GM23338 (cell line): Measurements from ENCODE around the gene PCYT1A. TPM values are rescaled to one million over a fixed set of nuclear protein-coding genes. Genes with fewer than 3 reads are reported as not detected.

Experiments used
- ATAC-seq: fragments of 200-7000 bp; cut with Tn5 transposase; 3 replicates; pipeline ENCODE4 v1.9.1; 2020
- DNase-seq: peaks from one replicate; pipeline ENCODE4 v3.0.0-alpha.2; 2015; ENCODE audit warnings: low spot score
- H2AFZ ChIP-seq: fragments of 200-600 bp; sonication (generic); 2 replicates; pipeline ENCODE4 v1.8.0; 2016; ENCODE audit warnings: antibody characterized with exemption, mild to moderate bottlenecking, moderate library complexity
- H3F3A ChIP-seq: fragments of 200-600 bp; sonication (generic); replicated peaks from 2 replicates; pipeline ENCODE4 v1.8.0; 2017; ENCODE audit warnings: antibody characterized with exemption, mixed run types, low read depth
- H3K27ac ChIP-seq: fragments of 200-600 bp; sonication (generic); 2 replicates; pipeline ENCODE4 v1.6.1; 2016; ENCODE audit warnings: low read depth
- H3K27me3 ChIP-seq: fragments of 200-600 bp; sonication (generic); 2 replicates; pipeline ENCODE4 v1.8.0; 2016; ENCODE audit warnings: mild to moderate bottlenecking, mixed run types, moderate library complexity; ENCODE audit not compliant: insufficient read depth
- H3K36me3 ChIP-seq: fragments of 200-600 bp; sonication (generic); 2 replicates; pipeline ENCODE4 v1.8.0; 2016; ENCODE audit warnings: mild to moderate bottlenecking; ENCODE audit not compliant: insufficient read depth
- H3K4me1 ChIP-seq: fragments of 200-600 bp; sonication (generic); 2 replicates; pipeline ENCODE4 v1.8.0; 2016; ENCODE audit warnings: mild to moderate bottlenecking, moderate library complexity; ENCODE audit not compliant: insufficient read depth
- H3K4me2 ChIP-seq: fragments of 200-600 bp; sonication (generic); 2 replicates; pipeline ENCODE4 v1.7.1; 2017; ENCODE audit warnings: mixed run types
- H3K4me3 ChIP-seq: fragments of 200-600 bp; sonication (generic); 2 replicates; pipeline ENCODE4 v1.6.1; 2016; ENCODE audit warnings: mixed run types
- H3K79me2 ChIP-seq: fragments of 200-600 bp; sonication (generic); replicated peaks from 2 replicates; pipeline ENCODE4 v1.8.0; 2017; ENCODE audit warnings: mild to moderate bottlenecking; ENCODE audit not compliant: insufficient read depth
- H3K9me2 ChIP-seq: fragments of 200-600 bp; sonication (generic); 2 replicates; pipeline ENCODE4 v1.8.0; 2017; ENCODE audit not compliant: insufficient read depth
- H4K20me1 ChIP-seq: fragments of 200-600 bp; sonication (generic); replicated peaks from 2 replicates; pipeline ENCODE4 v1.8.0; 2017; ENCODE audit warnings: mild to moderate bottlenecking; ENCODE audit not compliant: insufficient read depth
- H3K27ac Mint-ChIP-seq: 2 replicates; pipeline ENCODE4 v1.8.0; 2020; ENCODE audit warnings: inconsistent platforms, mild to moderate bottlenecking, moderate library complexity, mixed read lengths
- H3K27me3 Mint-ChIP-seq: 3 replicates; pipeline ENCODE4 v1.8.0; 2022; ENCODE audit warnings: low read depth, mild to moderate bottlenecking, moderate library complexity, mixed read lengths, inconsistent platforms; ENCODE audit not compliant: insufficient read depth, poor library complexity
- H3K36me3 Mint-ChIP-seq: 3 replicates; pipeline ENCODE4 v1.8.0; 2021; ENCODE audit warnings: low read depth, mild to moderate bottlenecking, inconsistent platforms, moderate library complexity, mixed read lengths
- H3K4me1 Mint-ChIP-seq: 3 replicates; pipeline ENCODE4 v1.8.0; 2020; ENCODE audit warnings: mild to moderate bottlenecking, inconsistent platforms, mixed read lengths
- H3K4me3 Mint-ChIP-seq: 3 replicates; pipeline ENCODE4 v1.8.0; 2021; ENCODE audit warnings: moderate library complexity, mild to moderate bottlenecking, inconsistent platforms, mixed read lengths
- H3K9me3 Mint-ChIP-seq: 3 replicates; pipeline ENCODE4 v1.8.0; 2020; ENCODE audit warnings: moderate library complexity, mild to moderate bottlenecking, inconsistent platforms, mixed read lengths
- CREB1 ChIP-seq: fragments of 250-450 bp; sonication (Bioruptor Pico); IDR thresholded peaks from 2 replicates; pipeline ENCODE4 v1.5.0; 2020; ENCODE audit warnings: low read depth, mild to moderate bottlenecking, moderate library complexity
- EZH2 ChIP-seq: fragments of 200-600 bp; sonication (generic); IDR thresholded peaks from one replicate; pipeline ENCODE4 v1.8.0; 2017; ENCODE audit warnings: antibody characterized with exemption, mild to moderate bottlenecking, low read depth; ENCODE audit not compliant: unreplicated experiment
- EZH2phosphoT487 ChIP-seq: fragments of 200-600 bp; sonication (generic); IDR thresholded peaks from one replicate; pipeline ENCODE4 v1.8.1; 2018; ENCODE audit warnings: antibody characterized with exemption; ENCODE audit not compliant: unreplicated experiment
- JUNB ChIP-seq: IDR thresholded peaks from one replicate; pipeline ENCODE4 v1.6.1; 2016; ENCODE audit warnings: antibody characterized with exemption; ENCODE audit not compliant: unreplicated experiment
- REST ChIP-seq: IDR thresholded peaks from one replicate; pipeline ENCODE4 v1.6.1; 2018; ENCODE audit warnings: antibody characterized with exemption; ENCODE audit not compliant: unreplicated experiment
- STAT1 ChIP-seq: IDR thresholded peaks from one replicate; pipeline ENCODE4 v1.6.1; 2016; ENCODE audit warnings: antibody characterized with exemption; ENCODE audit not compliant: unreplicated experiment
- ZNF114 ChIP-seq: fragments of 250-450 bp; sonication (Bioruptor Pico); IDR thresholded peaks from 2 replicates; pipeline ENCODE4 v1.5.0; 2020; ENCODE audit warnings: mild to moderate bottlenecking, moderate library complexity
- ZNF331 ChIP-seq: fragments of 250-450 bp; sonication (Bioruptor Pico); IDR thresholded peaks from 2 replicates; pipeline ENCODE4 v1.5.0; 2020; ENCODE audit warnings: low read depth, mild to moderate bottlenecking, moderate library complexity
- polyA plus RNA-seq: library from polyadenylated mRNA; unstranded; fragments of >200 nt; fragmentation: Nextera tagmentation; extraction: Ambion mirVana; gene quantifications from 2 replicates; pipeline ENCODE4 v1.2.1, GENCODE V29; 2016
- total RNA-seq: library from RNA; depleted of rRNA; stranded (reverse); fragments of >200 nt; shearing (Covaris generic); gene quantifications from 2 replicates; pipeline ENCODE4 v1.2.3, GENCODE V29; 2014
- TF ChIP-seq, protein P1 (sequence below): fragments of 250-450 bp; sonication (Bioruptor Pico); IDR thresholded peaks from 2 replicates; pipeline ENCODE4 v1.5.0; 2020; ENCODE audit warnings: mild to moderate bottlenecking, moderate library complexity
- TF ChIP-seq, protein P2 (sequence below), 2 experiments: fragments of 200-600 bp in 1 of 2; sonication (generic) in 1 of 2; conservative IDR thresholded peaks; 2 replicates each; pipeline versions ENCODE4 v1.5.1 to v1.6.1; 2016 to 2017; ENCODE audit warnings: antibody characterized with exemption in 2 of 2, low read depth in 2 of 2, mild to moderate bottlenecking in 2 of 2, moderate library complexity in 1 of 2
- TF ChIP-seq, protein P3 (sequence below): IDR thresholded peaks from 2 replicates; pipeline ENCODE4 v1.6.1; 2016; ENCODE audit warnings: antibody characterized with exemption

PCYT1A gene
- total and polyA plus RNA-seq, 2 experiments from 2014 or later: 11.6 to 35.8 TPM

GRCh38 chr3:196219194-196219969 is 68.1 kb downstream of the PCYT1A start (continued):
- TF ChIP-seq, protein P1, sequence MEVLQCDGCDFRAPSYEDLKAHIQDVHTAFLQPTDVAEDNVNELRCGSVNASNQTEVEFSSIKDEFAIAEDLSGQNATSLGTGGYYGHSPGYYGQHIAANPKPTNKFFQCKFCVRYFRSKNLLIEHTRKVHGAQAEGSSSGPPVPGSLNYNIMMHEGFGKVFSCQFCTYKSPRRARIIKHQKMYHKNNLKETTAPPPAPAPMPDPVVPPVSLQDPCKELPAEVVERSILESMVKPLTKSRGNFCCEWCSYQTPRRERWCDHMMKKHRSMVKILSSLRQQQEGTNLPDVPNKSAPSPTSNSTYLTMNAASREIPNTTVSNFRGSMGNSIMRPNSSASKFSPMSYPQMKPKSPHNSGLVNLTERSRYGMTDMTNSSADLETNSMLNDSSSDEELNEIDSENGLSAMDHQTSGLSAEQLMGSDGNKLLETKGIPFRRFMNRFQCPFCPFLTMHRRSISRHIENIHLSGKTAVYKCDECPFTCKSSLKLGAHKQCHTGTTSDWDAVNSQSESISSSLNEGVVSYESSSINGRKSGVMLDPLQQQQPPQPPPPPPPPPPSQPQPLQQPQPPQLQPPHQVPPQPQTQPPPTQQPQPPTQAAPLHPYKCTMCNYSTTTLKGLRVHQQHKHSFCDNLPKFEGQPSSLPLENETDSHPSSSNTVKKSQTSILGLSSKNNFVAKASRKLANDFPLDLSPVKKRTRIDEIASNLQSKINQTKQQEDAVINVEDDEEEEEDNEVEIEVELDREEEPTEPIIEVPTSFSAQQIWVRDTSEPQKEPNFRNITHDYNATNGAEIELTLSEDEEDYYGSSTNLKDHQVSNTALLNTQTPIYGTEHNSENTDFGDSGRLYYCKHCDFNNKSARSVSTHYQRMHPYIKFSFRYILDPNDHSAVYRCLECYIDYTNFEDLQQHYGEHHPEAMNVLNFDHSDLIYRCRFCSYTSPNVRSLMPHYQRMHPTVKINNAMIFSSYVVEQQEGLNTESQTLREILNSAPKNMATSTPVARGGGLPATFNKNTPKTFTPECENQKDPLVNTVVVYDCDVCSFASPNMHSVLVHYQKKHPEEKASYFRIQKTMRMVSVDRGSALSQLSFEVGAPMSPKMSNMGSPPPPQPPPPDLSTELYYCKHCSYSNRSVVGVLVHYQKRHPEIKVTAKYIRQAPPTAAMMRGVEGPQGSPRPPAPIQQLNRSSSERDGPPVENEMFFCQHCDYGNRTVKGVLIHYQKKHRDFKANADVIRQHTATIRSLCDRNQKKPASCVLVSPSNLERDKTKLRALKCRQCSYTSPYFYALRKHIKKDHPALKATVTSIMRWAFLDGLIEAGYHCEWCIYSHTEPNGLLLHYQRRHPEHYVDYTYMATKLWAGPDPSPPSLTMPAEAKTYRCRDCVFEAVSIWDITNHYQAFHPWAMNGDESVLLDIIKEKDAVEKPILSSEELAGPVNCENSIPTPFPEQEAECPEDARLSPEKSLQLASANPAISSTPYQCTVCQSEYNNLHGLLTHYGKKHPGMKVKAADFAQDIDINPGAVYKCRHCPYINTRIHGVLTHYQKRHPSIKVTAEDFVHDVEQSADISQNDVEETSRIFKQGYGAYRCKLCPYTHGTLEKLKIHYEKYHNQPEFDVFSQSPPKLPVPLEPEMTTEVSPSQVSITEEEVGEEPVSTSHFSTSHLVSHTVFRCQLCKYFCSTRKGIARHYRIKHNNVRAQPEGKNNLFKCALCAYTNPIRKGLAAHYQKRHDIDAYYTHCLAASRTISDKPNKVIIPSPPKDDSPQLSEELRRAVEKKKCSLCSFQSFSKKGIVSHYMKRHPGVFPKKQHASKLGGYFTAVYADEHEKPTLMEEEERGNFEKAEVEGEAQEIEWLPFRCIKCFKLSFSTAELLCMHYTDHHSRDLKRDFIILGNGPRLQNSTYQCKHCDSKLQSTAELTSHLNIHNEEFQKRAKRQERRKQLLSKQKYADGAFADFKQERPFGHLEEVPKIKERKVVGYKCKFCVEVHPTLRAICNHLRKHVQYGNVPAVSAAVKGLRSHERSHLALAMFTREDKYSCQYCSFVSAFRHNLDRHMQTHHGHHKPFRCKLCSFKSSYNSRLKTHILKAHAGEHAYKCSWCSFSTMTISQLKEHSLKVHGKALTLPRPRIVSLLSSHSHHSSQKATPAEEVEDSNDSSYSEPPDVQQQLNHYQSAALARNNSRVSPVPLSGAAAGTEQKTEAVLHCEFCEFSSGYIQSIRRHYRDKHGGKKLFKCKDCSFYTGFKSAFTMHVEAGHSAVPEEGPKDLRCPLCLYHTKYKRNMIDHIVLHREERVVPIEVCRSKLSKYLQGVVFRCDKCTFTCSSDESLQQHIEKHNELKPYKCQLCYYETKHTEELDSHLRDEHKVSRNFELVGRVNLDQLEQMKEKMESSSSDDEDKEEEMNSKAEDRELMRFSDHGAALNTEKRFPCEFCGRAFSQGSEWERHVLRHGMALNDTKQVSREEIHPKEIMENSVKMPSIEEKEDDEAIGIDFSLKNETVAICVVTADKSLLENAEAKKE (CRISPR knock-in tag): no peak
- TF ChIP-seq, protein P2, sequence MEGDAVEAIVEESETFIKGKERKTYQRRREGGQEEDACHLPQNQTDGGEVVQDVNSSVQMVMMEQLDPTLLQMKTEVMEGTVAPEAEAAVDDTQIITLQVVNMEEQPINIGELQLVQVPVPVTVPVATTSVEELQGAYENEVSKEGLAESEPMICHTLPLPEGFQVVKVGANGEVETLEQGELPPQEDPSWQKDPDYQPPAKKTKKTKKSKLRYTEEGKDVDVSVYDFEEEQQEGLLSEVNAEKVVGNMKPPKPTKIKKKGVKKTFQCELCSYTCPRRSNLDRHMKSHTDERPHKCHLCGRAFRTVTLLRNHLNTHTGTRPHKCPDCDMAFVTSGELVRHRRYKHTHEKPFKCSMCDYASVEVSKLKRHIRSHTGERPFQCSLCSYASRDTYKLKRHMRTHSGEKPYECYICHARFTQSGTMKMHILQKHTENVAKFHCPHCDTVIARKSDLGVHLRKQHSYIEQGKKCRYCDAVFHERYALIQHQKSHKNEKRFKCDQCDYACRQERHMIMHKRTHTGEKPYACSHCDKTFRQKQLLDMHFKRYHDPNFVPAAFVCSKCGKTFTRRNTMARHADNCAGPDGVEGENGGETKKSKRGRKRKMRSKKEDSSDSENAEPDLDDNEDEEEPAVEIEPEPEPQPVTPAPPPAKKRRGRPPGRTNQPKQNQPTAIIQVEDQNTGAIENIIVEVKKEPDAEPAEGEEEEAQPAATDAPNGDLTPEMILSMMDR (conservative IDR thresholded peaks at IDR 0.05; ENCODE audit: low read depth in 2 of 2): no peak
- TF ChIP-seq ZNF331 (CRISPR knock-in tag) (no peak), ZNF114 (CRISPR knock-in tag) (no peak)

DNA sequence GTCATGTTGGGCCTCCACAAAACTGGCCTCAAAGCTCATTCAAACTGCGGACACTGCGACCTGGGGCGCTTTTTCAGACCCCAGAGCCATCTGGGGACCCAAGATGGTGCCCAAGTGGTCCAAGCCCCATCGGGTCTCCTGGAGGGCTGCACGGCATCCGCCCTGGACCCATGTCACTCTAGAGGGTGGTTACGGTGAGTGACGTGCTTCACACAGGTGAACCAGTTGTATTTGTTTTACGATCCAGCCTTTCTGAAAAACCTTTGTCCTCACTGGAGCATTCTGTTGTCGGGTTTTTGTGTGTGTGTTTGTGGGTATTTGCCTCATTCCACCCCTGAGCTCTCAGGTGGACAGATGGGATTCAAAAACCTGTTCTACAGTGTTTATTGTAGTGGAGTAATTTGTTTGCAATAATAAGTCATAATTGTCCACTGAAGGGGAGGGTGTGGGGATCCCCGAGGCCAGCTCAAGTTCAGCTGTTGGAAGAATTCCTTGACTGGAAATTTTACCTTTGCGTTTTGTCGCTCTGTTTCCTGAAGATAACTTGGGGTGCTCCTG is 69.3 kb downstream of the PCYT1A start:
- no peak for ATAC-seq
- peaks cover 12% of the 10 kb centered on the region for H3K27me3 Mint-ChIP-seq
- Histone ChIP-seq H3F3A (peaks cover 14% of the 10 kb centered on the region), H3K4me2 (no peak overlapping the region), H3K27ac (no peak overlapping the region), H3K4me1 (peaks cover 9% of the 10 kb centered on the region; the same call in 1 of the 2 replicates), H3K27me3 (no peaks in the 10 kb centered on the region), H3K36me3 (no peaks in the 10 kb centered on the region; the same call in 1 of the 2 replicates), H2AFZ (no peak overlapping the region), H3K79me2 (no peaks in the 10 kb centered on the region), H4K20me1 (no peaks in the 10 kb centered on the region), H3K9me2 (no peaks in the 10 kb centered on the region), H3K4me3 (no peak overlapping the region)
- H3K4me3 Mint-ChIP-seq: no peak overlapping the region; the same call in 2 of the 3 replicates
- no peak overlapping the region for H3K27ac Mint-ChIP-seq
- H3K36me3 Mint-ChIP-seq: peaks cover 4% of the 10 kb centered on the region; the same call in 1 of the 3 replicates
- peaks cover 29% of the 10 kb centered on the region for H3K4me1 Mint-ChIP-seq
- H3K9me3 Mint-ChIP-seq: no peaks in the 10 kb centered on the region; the same call in 2 of the 3 replicates
- DNase-seq: no peak
- TF ChIP-seq CREB1 (CRISPR knock-in tag) (no peak), EZH2phosphoT487 (no peak), REST (no peak), JUNB (no peak), STAT1 (no peak), EZH2 (no peak)
- TF ChIP-seq, protein P3, sequence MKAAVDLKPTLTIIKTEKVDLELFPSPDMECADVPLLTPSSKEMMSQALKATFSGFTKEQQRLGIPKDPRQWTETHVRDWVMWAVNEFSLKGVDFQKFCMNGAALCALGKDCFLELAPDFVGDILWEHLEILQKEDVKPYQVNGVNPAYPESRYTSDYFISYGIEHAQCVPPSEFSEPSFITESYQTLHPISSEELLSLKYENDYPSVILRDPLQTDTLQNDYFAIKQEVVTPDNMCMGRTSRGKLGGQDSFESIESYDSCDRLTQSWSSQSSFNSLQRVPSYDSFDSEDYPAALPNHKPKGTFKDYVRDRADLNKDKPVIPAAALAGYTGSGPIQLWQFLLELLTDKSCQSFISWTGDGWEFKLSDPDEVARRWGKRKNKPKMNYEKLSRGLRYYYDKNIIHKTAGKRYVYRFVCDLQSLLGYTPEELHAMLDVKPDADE: no peak
